SK-N-SH (cell line): ENCODE data around the gene IL18R1. TPM values are rescaled to one million over a fixed set of nuclear protein-coding genes. Genes with fewer than 3 reads are reported as not detected.

ENCODE experiments used
- CTCF ChIA-PET: fragments of 300-600, 350-600 bp; formaldehyde crosslinking; extraction: SDS; loops from one replicate; lab custom pipeline; 2021; lab: Yijun Ruan, JAX
- POLR2A ChIA-PET: fragments of 350-600 bp; sonication (Branson Sonifier 250); formaldehyde crosslinking; extraction: SDS; loops from one replicate; lab custom pipeline; 2020; ENCODE audit warnings: antibody characterized with exemption, inconsistent platforms; lab: Yijun Ruan, JAX
- DNase-seq: peaks from one replicate; pipeline ENCODE4 v3.0.0; 2012
- H2AFZ ChIP-seq: fragments of 200-600 bp; sonication (generic); 2 replicates; pipeline ENCODE4 v1.8.1; 2016; ENCODE audit warnings: antibody characterized with exemption, mild to moderate bottlenecking, low read depth
- H3F3A ChIP-seq: fragments of 200-600 bp; sonication (generic); replicated peaks from 2 replicates; pipeline ENCODE3; 2016; ENCODE audit warnings: antibody characterized with exemption, mild to moderate bottlenecking; ENCODE audit not compliant: insufficient read depth
- H3K27ac ChIP-seq, 2 experiments: fragments of 200-500 bp in 1 of 2; fragments of 200-600 bp in 1 of 2; sonication (Bioruptor generic) in 1 of 2; sonication (generic), shearing (Covaris generic) in 1 of 2; 2 replicates each; pipeline versions ENCODE4 v1.5.1 to v1.6.1; 2014 to 2016; ENCODE audit warnings: low read depth in 2 of 2, inconsistent platforms in 1 of 2, low read length in 1 of 2, mild to moderate bottlenecking in 1 of 2, mixed read lengths in 1 of 2
- H3K27me3 ChIP-seq: fragments of 200-600 bp; sonication (generic), shearing (Covaris generic); 2 replicates; pipeline ENCODE4 v1.6.1; 2016; ENCODE audit warnings: mixed run types; ENCODE audit not compliant: insufficient read depth
- H3K36me3 ChIP-seq, 2 experiments: fragments of 200-500 bp in 1 of 2; fragments of 200-600 bp in 1 of 2; sonication (Bioruptor generic) in 1 of 2; sonication (generic) in 1 of 2; replicated peaks in 1 of 2; 2 replicates each; pipeline versions ENCODE3 to v1.5.1; 2014 to 2016; ENCODE audit warnings: low read length in 1 of 2, mild to moderate bottlenecking in 1 of 2; ENCODE audit not compliant: insufficient read depth in 2 of 2, control insufficient read depth in 1 of 2
- H3K4me1 ChIP-seq, 2 experiments: fragments of 200-500 bp in 1 of 2; fragments of 200-600 bp in 1 of 2; sonication (Bioruptor generic) in 1 of 2; sonication (generic), shearing (Covaris generic) in 1 of 2; 2 replicates each; pipeline versions ENCODE4 v1.5.1 to v1.6.1; 2014 to 2016; ENCODE audit warnings: low read depth in 1 of 2, low read length in 1 of 2, mixed run types in 1 of 2; ENCODE audit not compliant: insufficient read depth in 2 of 2, control insufficient read depth in 1 of 2
- H3K4me2 ChIP-seq: fragments of 200-600 bp; sonication (generic), shearing (Covaris generic); 2 replicates; pipeline ENCODE4 v1.6.1; 2017; ENCODE audit warnings: mixed run types
- H3K4me3 ChIP-seq, 2 experiments: fragments of 200-500 bp in 1 of 2; fragments of 200-600 bp in 1 of 2; sonication (Bioruptor generic) in 1 of 2; sonication (generic), shearing (Covaris generic) in 1 of 2; 2 replicates each; pipeline versions ENCODE4 v1.5.1 to v1.8.1; 2014 to 2016; ENCODE audit warnings: low read depth in 2 of 2, inconsistent platforms in 1 of 2, low read length in 1 of 2, mild to moderate bottlenecking in 1 of 2, mixed read lengths in 1 of 2, moderate library complexity in 1 of 2
- H3K79me2 ChIP-seq: fragments of 200-600 bp; sonication (generic); 2 replicates; pipeline ENCODE4 v1.8.1; 2017; ENCODE audit warnings: mild to moderate bottlenecking; ENCODE audit not compliant: insufficient read depth
- H3K9ac ChIP-seq: fragments of 200-600 bp; sonication (generic); 2 replicates; pipeline ENCODE4 v1.6.1; 2017; ENCODE audit warnings: mixed run types
- H3K9me2 ChIP-seq: fragments of 200-600 bp; sonication (generic); 2 replicates; pipeline ENCODE4 v1.6.1; 2017; ENCODE audit warnings: mixed run types
- H3K9me3 ChIP-seq: fragments of 200-600 bp; sonication (generic); 2 replicates; pipeline ENCODE4 v1.6.1; 2017; ENCODE audit warnings: mixed run types, mild to moderate bottlenecking, moderate library complexity
- H4K20me1 ChIP-seq: fragments of 200-600 bp; sonication (generic); 2 replicates; pipeline ENCODE4 v1.6.1; 2017; ENCODE audit warnings: mild to moderate bottlenecking, mixed run types; ENCODE audit not compliant: insufficient read depth
- CHD2 ChIP-seq: fragments of 150-350 bp; IDR thresholded peaks from 2 replicates; pipeline ENCODE4 v1.6.1; 2018; ENCODE audit warnings: low read length; ENCODE audit not compliant: partially characterized antibody
- EP300 ChIP-seq, 2 experiments: IDR thresholded peaks; 2 replicates each; pipeline versions ENCODE4 v1.4.0 to v1.6.1; 2012; ENCODE audit warnings: borderline replicate concordance in 1 of 2, low read depth in 1 of 2, low read length in 1 of 2
- EZH2phosphoT487 ChIP-seq: fragments of 200-600 bp; sonication (generic); IDR thresholded peaks from 2 replicates; pipeline ENCODE4 v1.6.1; 2017; ENCODE audit warnings: low read depth, mixed run types, mild to moderate bottlenecking, antibody characterized with exemption, moderate library complexity, borderline replicate concordance
- FOXJ3 ChIP-seq: sonication (generic); formaldehyde crosslinking; IDR thresholded peaks from 2 replicates; pipeline ENCODE4 v1.5.1; 2020; ENCODE audit warnings: mild to moderate bottlenecking, missing genetic modification reagents
- MEF2A ChIP-seq: IDR thresholded peaks from 2 replicates; pipeline ENCODE4 v1.4.0; 2012; ENCODE audit warnings: low read depth, borderline replicate concordance
- NFIC ChIP-seq: IDR thresholded peaks from 2 replicates; pipeline ENCODE4 v1.4.0; 2012; ENCODE audit warnings: borderline replicate concordance
- POLR2AphosphoS5 ChIP-seq: IDR thresholded peaks from 2 replicates; pipeline ENCODE4 v1.6.1; 2012; ENCODE audit warnings: low read depth, low read length
- RAD21 ChIP-seq: IDR thresholded peaks from 2 replicates; pipeline ENCODE4 v1.6.1; 2012; ENCODE audit warnings: mild to moderate bottlenecking, low read length
- SIN3A ChIP-seq: IDR thresholded peaks from 2 replicates; pipeline ENCODE4 v1.6.1; 2012; ENCODE audit warnings: low read depth, mild to moderate bottlenecking, low read length, moderate library complexity, borderline replicate concordance
- TAF1 ChIP-seq: IDR thresholded peaks from 2 replicates; pipeline ENCODE4 v1.6.1; 2012; ENCODE audit warnings: low read depth, mild to moderate bottlenecking, low read length, moderate library complexity, borderline replicate concordance
- TEAD4 ChIP-seq: IDR thresholded peaks from 2 replicates; pipeline ENCODE4 v1.4.0; 2012; ENCODE audit warnings: mild to moderate bottlenecking, borderline replicate concordance; ENCODE audit not compliant: insufficient read depth
- WGBS: methylation state at CpG from one replicate; pipeline ENCODE4 v1.1.6; 2017; ENCODE audit warnings: low lambda C conversion rate; 5-methylcytosine and 5-hydroxymethylcytosine counted together
- polyA plus RNA-seq, 3 experiments: library from polyadenylated mRNA; depleted of rRNA; stranded (reverse); fragments of >200 nt; gene quantifications; 2 replicates each; pipeline ENCODE4 v1.2.3, GENCODE V29; 2012
- TF ChIP-seq, protein P1 (sequence below): fragments of 150-350 bp; IDR thresholded peaks from 2 replicates; pipeline ENCODE4 v1.6.1; 2017; ENCODE audit warnings: antibody characterized with exemption, low read length, low read depth, borderline replicate concordance
- TF ChIP-seq, protein P2 (sequence below): IDR thresholded peaks from 2 replicates; pipeline ENCODE4; 2012

The IL18R1 gene
- polyA plus RNA-seq, 1 of the 3 experiments (the other 2 are of a cell fraction): not detected

DNA sequence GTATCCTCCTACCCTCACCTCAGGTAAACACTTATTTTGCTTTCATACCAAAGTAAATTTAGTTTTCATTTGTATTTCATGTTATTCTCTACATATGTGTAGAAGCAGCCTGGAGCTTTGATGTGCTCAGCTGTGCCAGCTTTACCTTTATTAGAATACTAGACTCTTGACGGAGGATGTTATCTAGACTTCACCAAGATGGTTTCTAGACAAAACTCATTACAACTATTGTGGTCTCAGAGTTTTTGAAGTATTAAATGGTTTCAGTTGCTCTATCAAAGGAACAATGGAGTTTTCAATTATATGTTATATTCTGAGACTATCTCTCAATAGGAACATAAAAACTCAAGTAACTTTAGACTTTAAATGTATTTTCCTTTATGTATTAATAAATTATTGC, 62.4 kb downstream of the IL18R1 start:
- H3K9me2 ChIP-seq: no peaks in the 10 kb centered on the region
- CTCF ChIA-PET: no interaction called here
- no peak overlapping the region for H3K27ac ChIP-seq
- H3K79me2 ChIP-seq: no peaks in the 10 kb centered on the region
- 5% methylated on average over 1 of the region's 1 CpG for WGBS
- no peak for DNase-seq
- no peaks in the 10 kb centered on the region for H3F3A ChIP-seq
- no peak for TF ChIP-seq EZH2phosphoT487
- TF ChIP-seq CHD2: no peak
- TF ChIP-seq, protein P1, sequence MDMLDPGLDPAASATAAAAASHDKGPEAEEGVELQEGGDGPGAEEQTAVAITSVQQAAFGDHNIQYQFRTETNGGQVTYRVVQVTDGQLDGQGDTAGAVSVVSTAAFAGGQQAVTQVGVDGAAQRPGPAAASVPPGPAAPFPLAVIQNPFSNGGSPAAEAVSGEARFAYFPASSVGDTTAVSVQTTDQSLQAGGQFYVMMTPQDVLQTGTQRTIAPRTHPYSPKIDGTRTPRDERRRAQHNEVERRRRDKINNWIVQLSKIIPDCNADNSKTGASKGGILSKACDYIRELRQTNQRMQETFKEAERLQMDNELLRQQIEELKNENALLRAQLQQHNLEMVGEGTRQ: no peak
- no peak for TF ChIP-seq EP300 (IDR thresholded peaks at IDR 0.05; ENCODE audit: borderline replicate concordance in 1 of 2, low read depth in 1 of 2, low read length in 1 of 2)
- no peak for TF ChIP-seq TEAD4
- TF ChIP-seq, protein P2, sequence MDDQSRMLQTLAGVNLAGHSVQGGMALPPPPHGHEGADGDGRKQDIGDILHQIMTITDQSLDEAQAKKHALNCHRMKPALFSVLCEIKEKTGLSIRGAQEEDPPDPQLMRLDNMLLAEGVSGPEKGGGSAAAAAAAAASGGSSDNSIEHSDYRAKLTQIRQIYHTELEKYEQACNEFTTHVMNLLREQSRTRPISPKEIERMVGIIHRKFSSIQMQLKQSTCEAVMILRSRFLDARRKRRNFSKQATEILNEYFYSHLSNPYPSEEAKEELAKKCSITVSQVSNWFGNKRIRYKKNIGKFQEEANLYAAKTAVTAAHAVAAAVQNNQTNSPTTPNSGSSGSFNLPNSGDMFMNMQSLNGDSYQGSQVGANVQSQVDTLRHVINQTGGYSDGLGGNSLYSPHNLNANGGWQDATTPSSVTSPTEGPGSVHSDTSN: no peak
- H3K4me1 ChIP-seq: no peaks in the 10 kb centered on the region
- POLR2A ChIA-PET: no interaction called here
- H3K27me3 ChIP-seq: peaks cover 7% of the 10 kb centered on the region; the same call in 1 of the 2 replicates
- H3K9me3 ChIP-seq: no peaks in the 10 kb centered on the region
- no peaks in the 10 kb centered on the region for H4K20me1 ChIP-seq
- H3K4me2 ChIP-seq: no peak overlapping the region
- no peak overlapping the region for H3K4me3 ChIP-seq
- H3K36me3 ChIP-seq: no peaks in the 10 kb centered on the region
- H3K9ac ChIP-seq: no peak overlapping the region
- no peak overlapping the region for H2AFZ ChIP-seq

DNA sequence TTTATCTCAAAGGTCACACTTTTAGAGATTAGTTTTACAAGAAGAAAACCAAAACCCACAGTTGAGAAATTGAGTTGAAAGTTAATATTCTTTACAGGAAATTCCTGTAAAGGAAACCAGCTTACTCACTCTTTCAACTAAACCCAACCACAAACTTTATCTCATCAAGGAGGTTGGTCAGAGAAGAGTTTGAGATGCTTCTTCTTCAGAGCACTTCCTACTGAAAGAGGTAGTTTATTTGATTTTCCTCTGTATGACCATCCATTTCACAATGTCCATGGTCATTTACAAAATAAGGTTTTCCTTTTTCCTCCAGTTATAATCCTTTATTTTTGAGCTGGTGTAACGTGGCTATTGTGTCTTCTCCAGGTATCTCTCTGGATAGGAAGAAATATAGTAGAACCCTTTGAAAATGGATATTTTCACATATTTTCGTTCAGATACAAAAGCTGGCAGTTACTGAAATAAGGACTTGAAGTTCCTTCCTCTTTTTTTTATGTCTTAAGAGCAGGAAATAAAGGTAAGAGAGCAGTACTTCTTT, 62.9 kb downstream of the IL18R1 start:
- Histone ChIP-seq H3K4me2 (no peak overlapping the region), H3K9ac (no peak overlapping the region), H3K4me1 (no peaks in the 10 kb centered on the region), H2AFZ (no peak overlapping the region), H3K4me3 (no peak overlapping the region), H3K36me3 (no peaks in the 10 kb centered on the region), H3K9me3 (no peaks in the 10 kb centered on the region), H3K9me2 (no peaks in the 10 kb centered on the region), H4K20me1 (no peaks in the 10 kb centered on the region), H3K79me2 (no peaks in the 10 kb centered on the region), H3K27me3 (peaks cover 7% of the 10 kb centered on the region; the same call in 1 of the 2 replicates), H3K27ac (no peak overlapping the region), H3F3A (no peaks in the 10 kb centered on the region)
- no peak for DNase-seq
- CTCF ChIA-PET: interaction anchor here (1.5 kb wide), 1 partner anchor 54 kb away, joined by 5 read pairs; no protein-coding TSS in a partner anchor
- 2% methylated on average over 2 of the region's 2 CpGs for WGBS
- TF ChIP-seq TEAD4 (no peak), FOXJ3 (CRISPR knock-in tag) (no peak), TAF1 (no peak), NFIC (no peak), CHD2 (no peak), RAD21 (no peak), POLR2AphosphoS5 (no peak), SIN3A (no peak), MEF2A (no peak), EP300 (IDR thresholded peaks at IDR 0.05; ENCODE audit: borderline replicate concordance in 1 of 2, low read depth in 1 of 2, low read length in 1 of 2) (no peak)
- POLR2A ChIA-PET: no interaction called here
